GM21515 (cell line): Measurements from ENCODE around the gene NIPAL1.

Experiments
- ATAC-seq: cut with Tn5 transposase; IDR thresholded peaks from one replicate; pipeline ENCODE4 v1.9.1; 2021; ENCODE audit not compliant: unreplicated experiment

Gene NIPAL1

DNA sequence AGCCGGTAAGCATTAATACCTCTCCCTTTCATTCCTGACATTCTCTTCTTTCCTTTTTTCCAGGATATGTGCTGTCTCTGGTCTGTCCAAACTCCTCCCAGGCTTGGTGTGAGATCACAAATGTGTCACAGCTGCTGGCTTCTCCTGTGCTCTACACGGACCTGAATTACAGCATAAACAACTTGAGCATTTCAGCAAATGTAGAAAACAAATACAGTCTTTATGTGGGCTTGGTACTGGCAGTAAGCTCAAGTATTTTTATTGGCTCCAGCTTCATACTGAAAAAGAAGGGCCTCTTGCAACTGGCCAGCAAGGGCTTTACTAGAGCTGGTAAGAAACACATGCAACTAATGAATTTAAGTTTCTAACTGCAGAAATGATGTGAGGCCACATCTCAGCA is 8.4 kb downstream of the NIPAL1 start:
- no peak for ATAC-seq

DNA sequence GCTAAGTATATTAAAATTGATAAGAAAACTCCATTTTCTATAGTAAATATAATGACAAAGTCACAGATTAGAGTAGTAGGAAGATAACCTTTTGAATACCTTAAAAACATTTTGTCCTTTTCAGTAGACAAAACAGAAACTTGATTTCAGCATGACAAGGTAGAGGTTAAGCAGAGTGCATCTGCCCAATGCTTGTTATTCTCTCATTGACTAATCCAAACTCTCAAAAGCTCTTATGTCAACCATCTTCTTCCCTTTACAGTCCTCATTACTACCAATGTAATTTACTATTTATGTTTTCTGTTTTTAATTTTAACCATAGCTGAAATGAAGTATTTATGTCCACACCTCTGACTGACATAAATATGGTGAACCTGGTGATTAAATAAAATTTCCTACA is 11.1 kb downstream of the NIPAL1 start:
- ATAC-seq = peak; percentile 73

DNA sequence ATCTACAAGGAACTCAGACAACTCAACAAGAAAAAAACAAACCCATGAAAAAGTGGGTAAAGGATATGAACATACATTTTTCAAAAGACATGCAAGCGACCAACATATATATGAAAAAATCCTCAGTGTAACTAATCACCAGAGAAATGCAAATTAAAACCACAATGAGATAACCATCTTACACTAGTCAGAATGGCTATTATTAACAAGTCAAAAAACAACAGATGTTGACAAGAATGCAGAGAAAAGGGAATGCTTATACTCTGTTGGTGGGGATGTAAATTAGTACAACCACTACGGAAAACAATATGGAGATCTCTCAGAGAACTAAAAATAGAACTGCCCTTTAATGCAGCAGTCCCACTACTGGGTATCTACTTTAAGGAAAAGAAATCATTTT is 12.1 kb downstream of the NIPAL1 start:
- peak; percentile 71 for ATAC-seq

DNA sequence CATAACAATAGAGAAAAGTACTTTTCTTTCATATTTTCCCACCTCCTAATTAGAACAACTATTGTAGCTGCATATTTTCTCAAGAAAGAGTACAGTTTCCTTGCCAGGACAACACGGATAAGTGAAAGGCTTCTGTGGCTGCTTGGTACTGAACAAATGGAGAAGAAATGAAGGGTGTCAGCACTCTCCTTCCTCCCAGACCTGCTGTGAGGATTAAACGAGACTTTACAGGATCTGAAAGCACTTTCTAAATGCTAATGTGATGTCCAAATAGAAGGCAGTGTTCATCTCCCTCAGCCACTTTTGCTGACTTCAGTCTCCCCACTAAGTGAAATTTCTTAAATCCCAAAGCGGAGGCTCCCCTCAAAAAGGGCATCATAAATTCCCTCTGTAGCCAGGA is 13.9 kb downstream of the NIPAL1 start:
- no peak for ATAC-seq

DNA sequence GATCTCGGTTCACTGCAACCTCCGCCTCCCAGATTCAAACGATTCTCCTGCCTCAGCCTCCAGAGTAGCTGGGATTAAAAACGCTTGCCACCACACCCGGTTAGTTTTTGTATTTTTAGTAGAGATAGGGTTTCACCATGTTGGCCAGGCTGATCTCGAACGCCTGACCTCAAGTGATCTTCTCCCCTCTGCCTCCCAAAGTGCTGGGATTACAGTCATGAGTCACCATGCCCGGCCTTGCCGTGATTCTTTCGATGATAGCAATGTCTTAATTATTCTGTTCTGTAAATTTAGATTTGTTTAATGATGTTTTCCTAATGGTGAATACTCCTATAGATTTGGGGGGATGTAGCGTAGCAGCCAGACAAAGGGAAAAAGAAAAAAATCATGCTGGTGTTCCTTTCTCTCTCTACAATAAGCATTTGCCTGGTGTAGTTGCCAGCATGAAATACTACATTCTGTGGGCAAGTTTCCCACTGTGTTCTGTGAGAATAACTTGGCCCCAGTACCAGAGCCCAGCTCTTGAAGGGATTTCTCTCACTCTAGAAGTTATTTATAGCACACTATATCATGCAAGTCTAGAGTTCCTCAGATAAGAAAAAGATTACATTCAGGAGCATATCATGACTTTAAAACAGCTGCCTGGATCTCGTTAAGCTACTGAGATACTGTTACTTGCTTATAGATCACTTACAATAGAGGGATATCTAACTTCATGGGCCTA is 15.4 kb downstream of the NIPAL1 start:
- no peak for ATAC-seq

DNA sequence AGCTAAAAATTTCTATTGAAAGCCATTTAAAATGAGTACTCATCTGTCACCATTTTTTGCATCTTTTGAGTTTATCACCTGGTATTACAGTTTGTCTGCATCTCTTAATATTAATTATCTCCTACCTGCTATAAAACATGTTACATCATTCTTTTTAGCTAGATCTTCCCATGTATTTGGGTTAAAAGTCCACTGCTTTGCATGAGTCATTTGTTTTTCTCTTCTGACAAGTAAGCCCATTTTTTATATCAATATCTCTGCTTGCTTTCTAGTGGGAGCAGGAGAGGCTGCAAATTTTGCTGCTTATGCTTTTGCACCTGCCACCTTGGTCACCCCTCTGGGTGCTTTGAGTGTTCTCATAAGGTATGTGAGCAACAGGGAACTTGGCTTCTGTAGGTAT is 16.1 kb downstream of the NIPAL1 start:
- ATAC-seq = no peak

DNA sequence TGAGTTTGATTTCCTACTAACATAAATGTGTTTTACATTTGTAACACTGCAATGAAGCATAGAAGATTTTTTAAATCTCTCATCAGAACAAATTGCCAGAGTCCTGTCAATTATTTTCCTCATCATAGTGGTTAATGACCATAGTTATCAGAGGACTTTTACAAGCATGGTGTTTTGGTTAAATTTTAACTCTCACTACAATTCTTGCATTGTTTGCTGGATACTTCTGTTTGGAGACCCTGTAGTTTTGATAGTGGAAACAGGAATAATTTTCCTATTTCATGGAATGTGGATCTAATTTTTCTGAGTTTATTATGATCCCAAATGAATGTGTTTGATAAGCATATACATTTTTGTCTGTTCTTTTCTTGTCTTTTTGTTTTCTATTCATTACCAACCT is 16.8 kb downstream of the NIPAL1 start:
- no peak for ATAC-seq

DNA sequence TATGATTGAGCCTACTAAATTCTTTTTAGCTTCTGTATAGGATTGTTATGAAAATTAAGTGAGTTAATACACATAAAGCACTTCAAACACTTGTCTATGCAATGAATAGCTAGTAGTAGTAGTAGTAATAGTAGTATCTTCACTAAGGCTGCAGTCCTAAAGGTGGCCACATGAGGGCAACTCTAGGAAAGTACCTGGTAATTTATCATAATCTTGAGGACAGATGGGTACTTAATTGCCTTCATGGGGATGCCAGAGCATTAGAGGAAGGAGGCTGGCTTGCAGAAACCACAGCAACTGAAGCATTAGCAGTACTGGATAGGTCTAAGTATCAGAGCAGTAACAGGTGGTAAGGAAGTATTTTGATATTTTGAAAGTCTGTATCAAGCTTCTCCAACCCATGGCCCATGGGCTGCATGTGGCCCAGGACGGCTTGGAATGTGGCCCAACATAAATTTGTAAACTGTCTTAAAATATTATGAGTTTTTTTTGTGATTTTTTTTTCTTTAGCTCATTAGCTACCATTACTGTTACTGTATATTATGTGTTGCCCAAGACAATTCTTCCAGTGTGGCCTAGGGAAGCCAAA is 17.3 kb downstream of the NIPAL1 start:
- ATAC-seq = peak; percentile 35

DNA sequence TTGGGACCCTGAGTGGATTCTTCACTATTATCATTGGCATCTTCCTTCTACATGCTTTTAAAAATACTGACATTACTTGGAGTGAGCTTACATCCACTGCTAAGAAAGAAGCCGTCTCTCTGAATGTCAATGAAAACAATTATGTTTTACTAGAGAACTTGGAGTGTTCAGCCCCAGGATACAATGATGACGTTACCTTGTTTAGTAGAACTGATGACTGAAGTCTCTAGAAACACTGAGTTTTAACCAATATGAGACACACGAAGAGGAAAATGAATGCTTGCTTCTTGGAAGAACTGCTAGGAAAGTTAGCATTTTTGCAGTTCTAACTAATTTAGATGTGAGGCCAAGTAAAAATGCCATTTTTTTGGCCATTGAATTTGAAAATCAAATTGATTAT is 19.4 kb downstream of the NIPAL1 start:
- no peak for ATAC-seq

DNA sequence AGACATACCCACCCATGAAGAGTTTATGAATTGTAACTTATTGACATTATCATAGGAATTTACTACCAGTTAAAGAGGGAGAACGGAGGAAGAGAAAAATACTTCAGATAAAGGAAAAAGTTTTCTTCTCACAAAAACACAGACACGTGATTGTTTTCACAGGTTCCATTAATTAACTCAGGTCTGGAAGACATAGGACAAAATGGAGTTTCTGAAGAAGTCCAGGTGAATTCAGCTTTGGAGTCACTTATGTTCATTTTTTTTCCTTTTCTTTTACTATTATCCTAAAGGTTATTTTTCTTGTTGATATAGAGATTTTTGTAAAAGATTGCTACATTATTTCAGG is 20.5 kb downstream of the NIPAL1 start:
- no peak for ATAC-seq

DNA sequence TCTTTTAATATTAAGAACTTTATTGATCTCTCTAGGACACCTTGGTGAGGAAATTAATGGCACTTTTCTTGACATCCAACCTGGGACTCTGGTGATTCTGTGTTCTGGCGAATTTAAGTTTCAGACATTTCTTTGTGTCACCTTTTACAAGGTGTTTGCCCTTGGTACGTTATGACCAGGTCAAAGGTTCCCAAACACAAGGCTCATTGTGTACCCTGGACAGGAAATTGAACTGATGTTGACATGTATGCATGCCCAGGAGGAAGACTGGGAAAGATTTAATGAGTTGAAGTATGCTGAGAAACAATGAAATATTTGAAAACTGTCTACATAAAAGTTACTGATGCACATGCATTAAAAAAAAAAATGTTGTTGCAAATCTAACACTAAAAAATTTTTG is 22.1 kb downstream of the NIPAL1 start:
- ATAC-seq = no peak

DNA sequence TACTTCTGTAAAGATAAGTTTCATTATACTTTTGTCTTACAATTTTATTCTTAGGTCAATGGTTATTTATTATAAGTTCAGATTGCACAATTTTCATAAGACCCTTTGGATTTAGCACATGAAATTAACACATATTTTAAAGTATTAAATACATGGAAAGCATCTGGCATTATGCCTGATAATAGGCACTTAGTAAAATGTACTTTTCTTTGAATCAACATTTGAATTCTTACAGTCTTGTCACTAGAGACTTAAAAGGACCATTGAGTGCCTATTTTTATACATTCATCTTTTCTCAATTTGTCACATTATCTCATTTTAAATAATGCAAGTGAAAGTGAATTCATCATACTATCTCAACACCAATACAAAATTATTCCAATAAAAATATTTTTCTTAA is 23.0 kb downstream of the NIPAL1 start:
- ATAC-seq = no peak

DNA sequence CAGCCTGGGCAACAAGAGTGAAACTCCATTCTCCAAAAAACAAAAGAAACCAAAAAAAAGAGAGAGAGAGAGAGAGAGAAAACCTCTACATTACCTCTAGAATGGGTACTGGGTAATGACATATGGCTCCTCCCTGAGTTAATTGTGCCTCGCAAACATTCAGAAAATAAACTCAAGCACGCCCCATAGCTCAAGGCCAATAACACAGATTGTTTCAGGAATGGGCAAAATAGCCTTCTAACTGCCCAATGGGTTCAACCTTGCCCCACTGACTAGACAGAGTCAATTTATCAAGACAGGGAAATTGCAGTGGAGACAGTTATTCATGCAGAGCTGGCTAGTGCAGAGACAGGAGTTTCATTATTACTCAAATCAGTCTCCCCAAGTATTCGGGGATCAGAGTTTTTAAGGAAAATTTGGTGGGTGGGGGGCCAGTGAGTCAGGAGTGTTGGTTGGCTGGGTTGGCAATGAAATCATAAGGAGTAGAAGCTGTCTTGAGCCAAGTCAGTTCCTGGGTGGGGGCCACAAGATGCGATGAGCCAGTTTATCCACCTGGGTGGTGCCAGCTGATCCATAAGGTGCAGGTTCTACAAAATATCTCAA is 25.1 kb downstream of the NIPAL1 start:
- no peak for ATAC-seq

DNA sequence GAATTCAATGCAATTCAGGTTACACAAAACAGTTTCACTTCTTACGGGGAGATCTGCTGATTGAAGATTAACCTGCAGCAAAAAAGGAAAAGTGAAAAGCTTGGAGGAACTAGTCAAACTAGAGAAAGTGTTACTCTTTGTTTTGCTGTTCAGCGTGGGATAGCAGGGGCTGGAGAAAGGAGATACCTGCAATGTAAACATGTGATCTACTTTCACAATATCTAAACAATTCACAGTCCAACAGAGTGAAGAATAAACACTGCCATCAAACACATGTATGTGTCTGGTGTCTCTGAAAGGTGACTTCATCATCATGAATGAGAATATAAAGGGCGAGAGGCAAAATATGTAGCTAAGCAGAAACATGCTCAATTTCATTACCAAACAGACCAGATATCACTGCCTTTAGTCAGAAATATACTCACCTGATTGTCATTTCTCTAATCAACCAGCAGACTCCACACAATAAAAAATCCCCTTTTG is 26.4 kb downstream of the NIPAL1 start:
- no peak for ATAC-seq

DNA sequence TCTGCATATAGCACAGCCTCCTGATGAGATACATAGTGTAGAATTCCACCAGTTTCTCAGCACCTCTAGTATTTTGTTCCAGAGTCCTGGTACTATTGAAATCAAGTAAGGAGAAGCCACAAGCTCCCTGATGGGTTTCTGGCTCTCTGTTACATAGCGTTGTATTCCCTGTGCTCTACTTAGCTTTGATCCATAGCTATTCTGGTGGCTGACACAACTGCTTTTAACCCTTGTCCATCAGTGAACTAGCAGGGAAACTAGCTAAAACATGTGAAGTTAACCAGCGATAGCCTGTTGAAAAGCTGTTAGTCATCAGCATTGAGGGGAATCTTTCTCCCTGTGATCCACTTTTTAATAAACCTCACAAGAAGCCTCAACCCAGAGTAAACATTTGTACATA is 26.9 kb downstream of the NIPAL1 start:
- no peak for ATAC-seq

DNA sequence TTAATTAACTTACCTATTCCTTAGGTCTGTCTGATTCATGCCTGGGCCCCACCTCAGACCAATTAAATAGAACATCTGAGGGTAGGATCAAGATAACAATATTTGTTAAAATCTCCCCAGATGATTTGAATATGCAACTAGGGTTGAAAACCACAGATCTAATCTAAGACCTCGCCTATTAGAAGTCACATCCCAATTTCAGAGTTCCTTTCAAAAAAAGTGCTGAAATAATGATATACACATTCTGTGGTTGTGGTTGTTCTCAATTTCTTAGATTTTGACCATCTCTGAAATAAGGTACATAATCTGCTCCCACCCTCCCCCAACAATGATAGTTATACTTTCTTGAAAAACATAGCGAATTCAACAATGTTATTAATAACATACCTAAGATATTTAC is 27.7 kb downstream of the NIPAL1 start:
- no peak for ATAC-seq

DNA sequence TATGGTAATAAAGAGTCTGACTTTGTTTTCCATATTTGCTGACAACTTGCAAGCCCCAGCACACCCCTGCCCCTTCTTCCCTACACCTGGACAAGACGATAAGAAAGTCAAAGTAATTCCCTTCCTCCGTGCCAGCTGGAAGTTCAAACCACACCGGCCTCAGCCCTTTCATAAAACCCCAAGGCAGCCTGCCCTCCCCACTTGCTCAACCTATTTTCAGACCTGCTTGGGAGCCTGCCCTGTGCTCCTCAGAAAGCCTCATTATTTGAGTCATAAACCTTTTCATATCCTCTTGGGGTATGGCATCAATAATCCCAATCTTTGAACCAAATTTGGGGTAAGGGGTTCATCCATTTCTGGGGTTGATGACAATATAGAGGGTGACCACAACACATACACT is 29.5 kb downstream of the NIPAL1 start:
- ATAC-seq = no peak

DNA sequence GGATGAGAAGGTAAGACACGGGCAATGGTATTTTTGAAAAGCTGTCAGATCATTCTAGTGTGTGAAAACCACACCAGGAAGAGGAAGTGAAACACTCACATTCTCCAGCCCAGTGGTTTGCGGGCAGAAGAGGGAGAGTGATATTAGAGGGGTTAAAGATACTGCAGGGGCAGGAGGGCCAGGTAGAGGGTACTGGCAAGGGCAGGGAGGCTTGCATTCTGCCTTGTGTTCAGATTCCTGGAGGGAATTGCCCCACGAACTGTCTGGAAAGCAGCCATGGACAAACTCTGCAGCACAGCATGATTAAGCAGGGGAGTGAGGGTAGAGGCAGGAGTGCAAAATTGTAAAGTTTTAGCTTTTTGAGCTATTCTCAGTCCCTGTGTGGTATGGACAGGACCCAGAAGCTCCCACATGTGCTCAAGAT is 30.9 kb downstream of the NIPAL1 start:
- ATAC-seq = peak; percentile 92

DNA sequence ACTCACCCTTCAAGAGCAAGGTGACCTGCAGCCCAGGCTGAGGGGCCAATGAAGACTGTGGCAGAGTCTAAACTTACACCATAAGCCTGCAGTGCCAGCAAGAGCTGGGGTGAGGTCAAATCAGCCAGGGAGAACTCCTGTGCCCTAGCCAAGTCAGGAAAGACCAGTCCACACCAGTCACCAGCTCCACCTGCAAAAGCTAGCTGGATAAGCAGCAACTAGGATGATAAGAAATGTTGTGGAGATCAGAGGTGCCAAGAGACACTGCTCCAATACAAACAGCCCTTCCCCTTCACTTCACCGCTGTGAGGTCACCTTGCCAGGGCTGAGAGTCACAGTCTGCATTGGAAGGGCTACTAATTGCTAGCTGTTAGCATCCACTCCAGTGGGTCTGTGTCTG is 31.3 kb downstream of the NIPAL1 start:
- ATAC-seq = peak; percentile 21

DNA sequence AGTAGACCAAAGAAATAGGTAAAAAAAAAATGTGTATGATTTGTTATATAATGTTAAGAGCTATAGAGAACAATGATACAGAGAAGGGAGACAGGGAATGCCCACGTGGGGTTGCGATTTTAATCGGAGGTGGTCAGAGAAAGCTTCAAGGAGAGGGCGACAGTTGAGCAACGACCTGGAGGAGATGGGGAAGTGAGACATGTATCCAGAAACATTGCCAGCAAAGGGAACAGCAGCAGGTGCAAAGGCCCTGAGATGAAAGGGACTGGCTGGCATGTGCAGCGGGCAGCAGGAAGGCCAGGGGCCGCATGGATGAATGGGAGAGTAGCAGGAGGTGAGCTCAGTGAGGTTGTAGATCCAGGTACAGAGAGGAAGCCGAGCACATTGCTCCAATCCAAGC is 32.9 kb downstream of the NIPAL1 start:
- ATAC-seq = no peak

DNA sequence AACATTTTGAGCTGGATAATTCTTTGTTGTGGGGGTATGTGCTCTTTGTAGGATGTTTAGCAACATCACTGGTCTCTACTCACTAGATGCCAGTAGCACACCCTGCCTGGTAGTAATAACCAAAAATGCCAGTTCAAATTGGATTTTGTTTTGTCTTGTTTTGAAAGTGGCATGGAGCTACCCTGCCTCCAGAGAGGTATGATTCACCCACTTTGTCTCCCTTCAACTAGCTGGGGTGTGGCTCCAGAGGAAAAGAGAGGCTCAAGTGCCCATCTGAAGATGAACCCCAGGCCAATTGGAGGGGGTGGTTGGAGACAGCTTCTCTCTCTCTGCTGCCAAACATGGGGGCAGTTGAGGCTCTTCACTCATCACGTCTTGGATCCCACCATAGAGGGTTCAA is 34.5 kb downstream of the NIPAL1 start:
- no peak for ATAC-seq
